ENCODE measurements around the gene MATR3. TPM values are rescaled to one million over a fixed set of nuclear protein-coding genes. Genes with fewer than 3 reads are reported as not detected.

Gene MATR3
- total and polyA plus RNA-seq, 2 of the 4 experiments (the other 2 are of a cell fraction): 81.4 to 367 TPM

GRCh38 chr5:139298242-139298641, 4.7 kb downstream of the MATR3 start:
- Histone ChIP-seq H4K20me1 (ENCODE audit: insufficient read depth, low read length) (peaks cover 97% of the 10 kb centered on the region), H3K27ac (ENCODE audit: insufficient read depth, low read length) (no peak overlapping the region), H3K18ac (ENCODE audit: low read depth, low read length) (no peak overlapping the region), H2BK15ac (ENCODE audit: low read depth, low read length) (no peak overlapping the region), H3K4ac (ENCODE audit: low read depth, low read length) (no peak overlapping the region), H2AK5ac (ENCODE audit: low read depth, low read length) (no peak overlapping the region), H3K9ac (ENCODE audit: low read depth, low read length) (no peak overlapping the region), H3K56ac (ENCODE audit: extremely low read depth, insufficient read depth, low read length) (no peak overlapping the region), H2BK120ac (ENCODE audit: low read depth, low read length) (no peak overlapping the region), H4K5ac (ENCODE audit: low read depth, low read length) (no peak overlapping the region), H3K9me3 (ENCODE audit: control insufficient read depth, insufficient read depth, low read length) (no peaks in the 10 kb centered on the region), H3K4me3 (ENCODE audit: insufficient read depth, low read depth, low read length) (no peak overlapping the region), H3K27me3 (ENCODE audit: control insufficient read depth, insufficient read depth, low read length) (no peaks in the 10 kb centered on the region), H4K8ac (ENCODE audit: low read depth in 2 of 2, low read length in 2 of 2) (no peak overlapping the region), H2AFZ (replicated peaks; ENCODE audit: low read length, poor library complexity) (no peak overlapping the region), H2BK5ac (ENCODE audit: low read depth, low read length, poor library complexity, severe bottlenecking) (no peak overlapping the region), H2AK9ac (replicated peaks; ENCODE audit: low read depth, low read length, poor library complexity) (no peak overlapping the region), H3K36me3 (ENCODE audit: control insufficient read depth, insufficient read depth, low read length) (no peaks in the 10 kb centered on the region), H3K4me2 (ENCODE audit: low read depth, low read length) (no peak overlapping the region), H3K9me1 (ENCODE audit: insufficient read depth, low read length) (peaks cover 15% of the 10 kb centered on the region), H2BK20ac (ENCODE audit: low read depth, low read length) (no peak overlapping the region), H3K79me1 (ENCODE audit: low read depth in 1 of 2, low read length in 2 of 2) (peaks cover 0 to 27% of the 10 kb centered on the region in 2 experiments; a peak in 2 of 4 replicates), H3K23ac (ENCODE audit: low read depth, low read length) (peak overlapping the region; percentile 38; the same call in 1 of the 2 replicates), H3K4me1 (ENCODE audit: control insufficient read depth, insufficient read depth, low read length) (peaks cover 7% of the 10 kb centered on the region), H4K91ac (ENCODE audit: insufficient read depth, low read depth, low read length) (no peak overlapping the region), H3K14ac (replicated peaks; ENCODE audit: low read depth, low read length) (no peak overlapping the region)
- ChIA-PET POLR2A (ENCODE audit: unreplicated experiment) (no interaction called here), CTCF (no interaction called here)
- in situ Hi-C loops (cut with MboI; ENCODE audit: low sequenced_read_pairs) (no loop called here), intact Hi-C loops (cut with micrococcal nuclease) (no loop called here), dilution Hi-C loops (cut with HindIII; ENCODE audit: low sequenced_read_pairs, unreplicated experiment) (no loop called here)
- no peak for TF ChIP-seq MAFK (IDR thresholded peaks at IDR 0.05; ENCODE audit: low read depth, low read length)
- no peak for TF ChIP-seq NFE2L2 (IDR thresholded peaks at IDR 0.05; ENCODE audit: low read depth, low read length)
- no peak for TF ChIP-seq POLR2A (IDR thresholded peaks at IDR 0.05; ENCODE audit: low read depth, low read length)
- TF ChIP-seq FOS (IDR thresholded peaks at IDR 0.05; ENCODE audit: low read depth, low read length): no peak
- TF ChIP-seq RAD21 (IDR thresholded peaks at IDR 0.05; ENCODE audit: low read length): no peak
- no peak for TF ChIP-seq MAZ (IDR thresholded peaks at IDR 0.05; ENCODE audit: borderline replicate concordance, low read depth, low read length)
- TF ChIP-seq RFX5 (IDR thresholded peaks at IDR 0.05; ENCODE audit: low read depth, low read length): no peak
- TF ChIP-seq SMC3 (IDR thresholded peaks at IDR 0.05; ENCODE audit: low read depth, low read length): no peak
- TF ChIP-seq CEBPB (IDR thresholded peaks at IDR 0.05; ENCODE audit: low read depth, low read length): no peak
- TF ChIP-seq ELK1 (IDR thresholded peaks at IDR 0.05; ENCODE audit: borderline replicate concordance, low read depth, low read length): no peak
- TF ChIP-seq RCOR1 (IDR thresholded peaks at IDR 0.05; ENCODE audit: insufficient replicate concordance, low read length): no peak
- TF ChIP-seq, protein P1, sequence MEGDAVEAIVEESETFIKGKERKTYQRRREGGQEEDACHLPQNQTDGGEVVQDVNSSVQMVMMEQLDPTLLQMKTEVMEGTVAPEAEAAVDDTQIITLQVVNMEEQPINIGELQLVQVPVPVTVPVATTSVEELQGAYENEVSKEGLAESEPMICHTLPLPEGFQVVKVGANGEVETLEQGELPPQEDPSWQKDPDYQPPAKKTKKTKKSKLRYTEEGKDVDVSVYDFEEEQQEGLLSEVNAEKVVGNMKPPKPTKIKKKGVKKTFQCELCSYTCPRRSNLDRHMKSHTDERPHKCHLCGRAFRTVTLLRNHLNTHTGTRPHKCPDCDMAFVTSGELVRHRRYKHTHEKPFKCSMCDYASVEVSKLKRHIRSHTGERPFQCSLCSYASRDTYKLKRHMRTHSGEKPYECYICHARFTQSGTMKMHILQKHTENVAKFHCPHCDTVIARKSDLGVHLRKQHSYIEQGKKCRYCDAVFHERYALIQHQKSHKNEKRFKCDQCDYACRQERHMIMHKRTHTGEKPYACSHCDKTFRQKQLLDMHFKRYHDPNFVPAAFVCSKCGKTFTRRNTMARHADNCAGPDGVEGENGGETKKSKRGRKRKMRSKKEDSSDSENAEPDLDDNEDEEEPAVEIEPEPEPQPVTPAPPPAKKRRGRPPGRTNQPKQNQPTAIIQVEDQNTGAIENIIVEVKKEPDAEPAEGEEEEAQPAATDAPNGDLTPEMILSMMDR (conservative IDR thresholded peaks at IDR 0.05; ENCODE audit: low read depth, low read length): no peak
- TF ChIP-seq, protein P2, sequence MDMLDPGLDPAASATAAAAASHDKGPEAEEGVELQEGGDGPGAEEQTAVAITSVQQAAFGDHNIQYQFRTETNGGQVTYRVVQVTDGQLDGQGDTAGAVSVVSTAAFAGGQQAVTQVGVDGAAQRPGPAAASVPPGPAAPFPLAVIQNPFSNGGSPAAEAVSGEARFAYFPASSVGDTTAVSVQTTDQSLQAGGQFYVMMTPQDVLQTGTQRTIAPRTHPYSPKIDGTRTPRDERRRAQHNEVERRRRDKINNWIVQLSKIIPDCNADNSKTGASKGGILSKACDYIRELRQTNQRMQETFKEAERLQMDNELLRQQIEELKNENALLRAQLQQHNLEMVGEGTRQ (IDR thresholded peaks at IDR 0.05; ENCODE audit: low read depth, low read length): no peak
- TF ChIP-seq CHD1 (IDR thresholded peaks at IDR 0.05; ENCODE audit: low read depth, low read length): no peak
- no peak for TF ChIP-seq BHLHE40 (IDR thresholded peaks at IDR 0.05; ENCODE audit: low read depth, low read length)
- BruUV-seq (replicated peaks): no TSS peak
- no peak for ATAC-seq (ENCODE audit: low read depth)
- WGBS, 2 experiments (ENCODE audit: extremely low coverage in 2 of 2, insufficient read length in 1 of 2): 53% methylated on average over 3 of the region's 11 CpGs; no CpG with 5 or more reads in 1 of the 2 experiments
- no peak for DNase-seq

Measured in IMR-90 (cell line).